Vagina (tissue), 2 donors: ENCODE results near the gene MGST3.
"Not testable (repeated sequence)": the region's sequence is repeated elsewhere in the genome, so short reads cannot be mapped to it uniquely, and the experiment has no call there.

Experiments used
- CTCF ChIP-seq, 3 experiments: fragments of 450-650 bp in 2 of 3; fragments of 200-600 bp in 1 of 3; sonication (generic) in 1 of 3; IDR thresholded peaks; one replicate each; pipeline ENCODE4 v1.5.1; 2017 to 2019; ENCODE audit warnings: antibody characterized with exemption in 3 of 3, mild to moderate bottlenecking in 2 of 3, moderate library complexity in 2 of 3
- POLR2AphosphoS5 ChIP-seq, 2 donors: sonication (generic); formaldehyde crosslinking; IDR thresholded peaks; one replicate each; pipeline ENCODE4 v1.9.0; 2017; ENCODE audit warnings: antibody characterized with exemption in 2 of 2, mild to moderate bottlenecking in 2 of 2, low read depth in 1 of 2; ENCODE audit not compliant: insufficient read depth in 1 of 2

GRCh38 chr1:165680773-165681172 is 49.7 kb downstream of the MGST3 start:
- TF ChIP-seq CTCF (IDR thresholded peaks at IDR 0.05); POLR2AphosphoS5 (IDR thresholded peaks at IDR 0.05; ENCODE audit: insufficient read depth in 1 of 2, low read depth in 1 of 2): not testable (repeated sequence)
